HepG2 (cell line): ENCODE data around the gene TNXB. TPM values are rescaled to one million over a fixed set of nuclear protein-coding genes. Genes with fewer than 3 reads are reported as not detected.

Experiments
- ATF6 ChIP-seq: sonication (generic); formaldehyde crosslinking; conservative IDR thresholded peaks from 2 replicates; pipeline ENCODE4 v1.4.0; 2020; ENCODE audit warnings: missing genetic modification reagents
- BATF2 ChIP-seq: sonication (generic); formaldehyde crosslinking; IDR thresholded peaks from 2 replicates; pipeline ENCODE4 v1.8.0; 2022; ENCODE audit warnings: mild to moderate bottlenecking, missing genetic modification reagents, moderate library complexity
- DMAP1 ChIP-seq: IDR thresholded peaks from 2 replicates; pipeline ENCODE4 v1.6.1; 2016
- E2F1 ChIP-seq: sonication (generic); formaldehyde crosslinking; IDR thresholded peaks from 2 replicates; pipeline ENCODE4 v1.5.0; 2020; ENCODE audit warnings: missing genetic modification reagents
- FOXC1 ChIP-seq: sonication (generic); formaldehyde crosslinking; IDR thresholded peaks from 2 replicates; pipeline ENCODE4 v1.8.0; 2022; ENCODE audit warnings: mild to moderate bottlenecking, missing genetic modification reagents, borderline replicate concordance
- FUBP1 ChIP-seq: sonication (generic); formaldehyde crosslinking; IDR thresholded peaks from 2 replicates; pipeline ENCODE4 v1.5.1; 2020; ENCODE audit warnings: missing genetic modification reagents, mild to moderate bottlenecking, borderline replicate concordance
- GTF2F1 ChIP-seq: fragments of 150-350 bp; IDR thresholded peaks from 2 replicates; pipeline ENCODE4 v1.6.1; 2014; ENCODE audit warnings: low read length
- HNF4G ChIP-seq, 2 experiments: sonication (generic) in 1 of 2; formaldehyde crosslinking in 1 of 2; IDR thresholded peaks; 2 replicates each; pipeline versions ENCODE4 v1.4.0 to v1.6.1; 2011 to 2020; ENCODE audit warnings: borderline replicate concordance in 2 of 2, low read depth in 2 of 2, mild to moderate bottlenecking in 2 of 2, low read length in 1 of 2, missing genetic modification reagents in 1 of 2, moderate library complexity in 1 of 2
- KDM6A ChIP-seq: IDR thresholded peaks from 2 replicates; pipeline ENCODE4 v1.6.1; 2016; ENCODE audit warnings: low read depth
- SRSF9 ChIP-seq: fragments of 200-400 bp; formaldehyde crosslinking; IDR thresholded peaks from 2 replicates; pipeline ENCODE4 v1.6.1; 2018; ENCODE audit warnings: borderline replicate concordance, mild to moderate bottlenecking, low read depth, low read length; ENCODE audit not compliant: insufficient read depth, poor library complexity, severe bottlenecking
- TCF12 ChIP-seq, 2 experiments: fragments of 450-650 bp in 1 of 2; sonication (generic) in 1 of 2; formaldehyde crosslinking in 1 of 2; IDR thresholded peaks; 2 replicates each; pipeline versions ENCODE4 v1.6.1 to v1.8.0; 2017 to 2022; ENCODE audit warnings: antibody characterized with exemption in 1 of 2, mild to moderate bottlenecking in 1 of 2, missing genetic modification reagents in 1 of 2, moderate library complexity in 1 of 2
- ZBTB4 ChIP-seq: sonication (generic); formaldehyde crosslinking; IDR thresholded peaks from 2 replicates; pipeline ENCODE4 v1.4.0; 2020; ENCODE audit warnings: missing genetic modification reagents, mild to moderate bottlenecking, borderline replicate concordance
- ZFY ChIP-seq: sonication (generic); formaldehyde crosslinking; IDR thresholded peaks from 2 replicates; pipeline ENCODE4 v1.4.0; 2020; ENCODE audit warnings: missing genetic modification reagents
- ZNF12 ChIP-seq: sonication (generic); formaldehyde crosslinking; IDR thresholded peaks from 2 replicates; pipeline ENCODE4 v1.5.0; 2020; ENCODE audit warnings: missing genetic modification reagents
- ZNF225 ChIP-seq: sonication (generic); formaldehyde crosslinking; IDR thresholded peaks from 2 replicates; pipeline ENCODE4 v1.4.0; 2020; ENCODE audit warnings: mild to moderate bottlenecking, missing genetic modification reagents
- ZNF530 ChIP-seq: sonication (generic); formaldehyde crosslinking; IDR thresholded peaks from 2 replicates; pipeline ENCODE4 v1.5.0; 2020; ENCODE audit warnings: low read depth, mild to moderate bottlenecking, missing genetic modification reagents
- ZNF543 ChIP-seq: sonication (generic); formaldehyde crosslinking; IDR thresholded peaks from 2 replicates; pipeline ENCODE4 v1.4.0; 2020; ENCODE audit warnings: mild to moderate bottlenecking, missing genetic modification reagents
- polyA plus RNA-seq, 8 experiments: library from polyadenylated mRNA; depleted of rRNA in 3 of 8; stranded (reverse) in 7 of 8; unstranded in 1 of 8; fragments of >200 nt; fragmentation: Illumina TruSeq in 4 of 8; extraction: Trizol in 4 of 8; gene quantifications; 2 replicates each; pipeline versions ENCODE4 v1.2.1 to v1.2.3, GENCODE V29; 2011 to 2016; ENCODE audit warnings: low read depth in 4 of 8, missing spikeins in 1 of 8, mixed read lengths in 1 of 8; ENCODE audit not compliant: insufficient read depth in 1 of 8
- total RNA-seq, 5 experiments: library from RNA; depleted of rRNA; stranded (reverse); fragments of >200 nt; fragmentation: Illumina TruSeq; extraction: Trizol; gene quantifications; 2 replicates each; pipeline ENCODE4 v1.2.3, GENCODE V29; 2016; ENCODE audit warnings: low read depth in 1 of 5

Gene TNXB
- total and polyA plus RNA-seq, 2 of the 13 experiments (the other 11 are each of a cell fraction or from before 2014, with no cell fraction given): 1.6 to 2.7 TPM

- TF ChIP-seq ATF6 (CRISPR knock-in tag): no peak
- TF ChIP-seq FUBP1 (CRISPR knock-in tag): no peak
- no peak for TF ChIP-seq ZBTB4
- no peak for TF ChIP-seq SRSF9
- no peak for TF ChIP-seq KDM6A (CRISPR knock-in tag)
- no peak for TF ChIP-seq DMAP1
- TF ChIP-seq ZNF530 (CRISPR knock-in tag): no peak
- no peak for TF ChIP-seq E2F1 (CRISPR knock-in tag)
- no peak for TF ChIP-seq BATF2
- peak; percentile 61; the same call in 1 of the 2 replicates for TF ChIP-seq ZFY (CRISPR knock-in tag)
- TF ChIP-seq GTF2F1: no peak
- TF ChIP-seq HNF4G (IDR thresholded peaks at IDR 0.05; ENCODE audit: borderline replicate concordance, low read depth, low read length): peak; percentile 50; the same call in 1 of the 2 replicates
- no peak; the same call in 1 of the 2 replicates for TF ChIP-seq HNF4G (CRISPR knock-in tag; IDR thresholded peaks at IDR 0.05; ENCODE audit: borderline replicate concordance, low read depth)
- TF ChIP-seq TCF12 (IDR thresholded peaks at IDR 0.05): no peak
- TF ChIP-seq TCF12 (CRISPR knock-in tag; IDR thresholded peaks at IDR 0.05): no peak
- TF ChIP-seq FOXC1 (CRISPR knock-in tag): no peak
- TF ChIP-seq ZNF543: no peak
- peak; percentile 96 for TF ChIP-seq ZNF12 (CRISPR knock-in tag)
- TF ChIP-seq ZNF225 (CRISPR knock-in tag): 0 out of 2 replicates have a peak, but pooled peaks have one; percentile 36
Observed at GRCh38 chr6:32087574-32088486, 21.3 kb downstream of the TNXB start (continued).
